HG03432 (cell line): ENCODE data around the gene PSMD6.

Experiments
- ATAC-seq: cut with Tn5 transposase; IDR thresholded peaks from one replicate; pipeline ENCODE4 v1.9.1; 2021; ENCODE audit warnings: mild to moderate bottlenecking, moderate library complexity; ENCODE audit not compliant: unreplicated experiment

PSMD6 gene

DNA sequence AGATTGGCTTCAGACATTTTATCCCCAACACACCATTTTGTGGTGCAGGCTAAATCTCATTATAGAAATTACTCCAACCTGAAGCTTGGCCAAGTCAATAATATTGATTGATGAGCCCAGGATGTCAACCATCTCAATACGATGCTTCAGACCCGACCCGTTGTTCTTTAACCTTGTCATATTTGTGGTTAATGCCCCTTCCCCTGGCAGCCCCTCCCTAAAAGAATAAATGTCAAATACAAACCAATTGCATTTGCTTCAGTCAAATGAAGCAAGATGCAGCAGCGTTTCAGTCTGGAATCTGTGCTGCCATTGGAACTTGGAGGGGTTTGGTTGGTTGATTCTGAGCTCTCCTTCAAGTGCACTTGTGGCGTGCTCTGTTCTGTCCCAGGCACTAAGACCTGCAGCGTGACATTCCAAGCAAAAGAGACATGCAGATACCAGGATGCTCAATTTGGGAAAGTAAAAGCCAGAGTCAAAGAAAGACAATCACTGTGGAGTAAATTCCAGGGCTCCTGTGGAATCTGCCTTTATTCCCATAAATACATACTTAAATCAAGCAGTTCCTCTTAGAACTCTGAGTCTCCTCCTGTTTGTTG is 23.8 kb upstream of the PSMD6 start:
- ATAC-seq, result no peak

DNA sequence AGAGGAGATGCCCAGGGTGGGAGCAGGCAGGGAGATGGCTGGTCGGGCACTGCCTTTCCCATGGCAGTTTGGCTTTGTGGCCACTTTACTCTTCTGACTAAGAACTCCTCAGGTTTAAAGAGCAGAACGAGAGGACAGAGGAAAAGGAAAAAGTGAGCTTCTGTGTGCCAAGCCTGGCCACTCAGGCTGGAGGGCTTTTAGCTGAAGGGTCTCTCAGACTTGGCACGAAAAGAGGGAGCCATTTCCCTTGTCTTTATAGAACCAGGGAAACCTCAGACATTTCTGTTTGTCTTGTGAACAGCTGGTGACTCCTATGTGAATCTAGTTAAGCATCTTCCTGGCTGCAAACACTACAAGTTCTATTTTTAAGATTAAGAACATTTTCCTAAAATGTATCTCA is 23.3 kb upstream of the PSMD6 start:
- ATAC-seq, result no peak

DNA sequence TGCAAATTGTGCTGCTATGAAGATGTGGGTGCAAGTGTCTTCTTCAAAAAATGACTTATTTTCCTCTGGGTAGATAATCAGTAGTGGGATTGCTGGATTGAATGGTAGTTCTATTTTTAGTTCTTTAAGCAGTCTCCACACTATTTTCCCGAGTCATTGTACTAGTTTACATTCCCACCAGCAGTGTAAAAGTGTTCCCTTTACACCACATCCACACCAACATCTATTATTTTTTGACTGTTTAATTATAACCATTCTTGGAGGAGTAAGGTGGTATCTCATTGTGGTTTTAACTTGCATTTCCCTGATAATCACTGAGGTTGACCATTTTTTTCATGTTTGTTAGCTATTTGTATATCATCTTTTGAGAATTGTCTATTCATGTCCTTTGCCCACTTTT is 19.7 kb upstream of the PSMD6 start:
- ATAC-seq, result no peak

DNA sequence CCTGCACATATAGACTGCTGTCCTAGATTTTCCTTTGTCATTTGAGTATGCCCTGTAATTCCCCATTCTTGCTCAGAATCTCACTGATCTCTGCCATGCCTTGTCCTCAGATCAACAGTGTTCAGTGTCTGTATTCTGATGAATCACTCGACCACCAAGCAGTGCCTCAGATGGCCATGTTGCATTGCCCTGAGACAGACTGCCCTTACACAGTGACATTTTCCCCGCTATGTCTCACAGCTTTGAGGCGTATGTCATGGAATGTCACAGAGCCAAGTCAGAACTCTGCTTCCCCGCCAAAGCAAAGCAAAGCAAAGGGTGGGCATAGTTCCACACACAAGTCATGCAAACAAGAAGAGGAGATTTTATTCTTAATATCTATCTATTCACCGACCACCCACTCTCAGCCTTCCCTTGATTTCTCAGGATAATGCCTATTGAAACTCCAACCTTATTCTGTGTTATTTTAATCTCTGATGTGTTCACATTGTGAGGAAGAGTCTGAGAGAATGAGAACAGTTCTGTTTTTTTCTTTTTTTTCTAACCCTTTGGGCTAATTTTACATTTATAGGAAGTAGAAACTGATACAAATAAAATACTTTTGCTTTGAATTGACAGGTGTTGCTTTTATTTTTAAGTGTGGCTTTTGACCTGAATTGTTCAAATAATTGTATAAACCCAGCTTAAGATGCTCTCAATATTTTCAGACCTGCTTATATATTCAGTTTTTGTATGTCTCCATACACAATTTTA is 16.9 kb upstream of the PSMD6 start:
- peak; percentile 6 for ATAC-seq

DNA sequence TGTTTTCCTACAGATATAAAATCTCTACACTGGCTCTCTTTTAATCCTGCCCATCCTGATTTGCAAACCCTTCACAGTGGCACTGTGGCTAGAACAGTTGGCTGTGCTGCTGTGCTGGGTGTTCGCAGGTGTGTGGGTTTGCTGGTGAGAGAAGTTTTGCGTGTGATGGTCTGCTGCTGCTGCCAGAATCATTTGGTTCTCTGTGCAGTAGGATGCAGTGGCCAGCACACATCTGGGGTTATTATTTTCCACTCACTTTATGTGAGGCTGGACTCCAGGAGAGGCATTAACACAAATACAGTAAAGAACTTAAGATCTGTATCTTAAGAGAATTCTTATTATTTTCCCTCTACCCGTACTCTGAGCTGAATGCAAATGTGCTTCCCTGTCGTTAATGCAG is 16.0 kb upstream of the PSMD6 start:
- ATAC-seq, result peak; percentile 50

DNA sequence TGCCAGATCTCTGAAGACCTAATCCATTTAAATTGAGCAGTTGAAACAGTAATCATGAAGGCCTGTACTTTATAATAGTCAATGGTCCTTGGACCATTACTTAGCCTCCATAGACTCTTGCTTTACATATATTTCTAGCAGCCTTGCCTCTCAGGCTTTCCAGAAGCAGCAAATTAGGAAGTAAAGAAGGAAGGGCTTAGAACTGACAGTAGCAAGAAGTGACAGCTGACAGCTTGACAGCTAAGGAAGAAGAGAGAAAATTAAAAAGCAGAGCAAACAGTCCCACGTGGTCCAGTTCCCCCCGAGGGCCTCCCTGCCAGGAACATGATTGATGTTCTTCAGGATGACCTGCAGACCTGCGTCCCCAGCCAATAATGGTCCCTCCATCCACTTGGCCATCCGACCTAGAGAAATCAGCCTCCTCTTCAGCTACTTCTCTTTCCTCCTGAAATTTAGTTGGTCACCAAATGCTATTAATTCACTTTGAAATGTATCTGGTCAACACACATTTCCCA is 15.0 kb upstream of the PSMD6 start:
- no peak for ATAC-seq

DNA sequence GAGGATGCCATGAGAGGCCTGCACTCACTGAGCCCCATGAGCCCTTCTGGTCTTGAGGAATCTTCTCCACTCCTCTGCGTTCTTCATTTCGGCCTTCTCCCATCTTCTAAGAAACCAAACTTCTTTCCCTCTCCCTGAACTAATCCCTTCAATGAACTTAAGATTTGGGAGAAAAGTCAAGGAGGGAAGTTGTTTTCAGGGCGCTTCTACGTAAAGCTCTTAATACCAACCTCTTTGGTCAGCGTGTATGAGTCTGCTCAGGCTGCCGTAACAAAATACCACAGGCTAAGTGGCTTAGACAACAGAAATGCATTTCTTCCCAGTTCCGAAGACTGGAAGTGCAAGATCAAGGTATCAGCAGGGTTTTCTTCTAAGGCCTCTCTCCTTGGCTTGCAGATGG is 13.8 kb upstream of the PSMD6 start:
- ATAC-seq, result no peak

DNA sequence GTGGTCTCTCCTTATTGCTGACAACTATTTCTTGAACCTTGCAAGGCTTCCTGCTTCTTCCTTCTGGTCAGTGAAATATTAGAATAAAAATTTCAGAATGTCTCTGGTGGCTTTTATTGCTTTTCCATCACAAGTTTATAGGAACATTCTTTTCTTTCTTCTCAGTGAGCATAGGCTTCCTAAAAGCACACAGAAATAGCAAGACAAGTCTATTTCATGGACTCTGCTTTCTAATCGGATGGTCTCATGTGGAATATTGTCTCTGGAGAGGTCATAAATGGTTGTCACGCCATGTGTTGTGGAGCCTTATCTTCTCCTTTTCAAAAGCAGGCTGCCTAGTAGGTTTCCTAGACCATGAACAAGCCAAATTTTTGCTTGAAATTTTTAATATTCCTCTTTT is 9.8 kb upstream of the PSMD6 start:
- no peak for ATAC-seq

DNA sequence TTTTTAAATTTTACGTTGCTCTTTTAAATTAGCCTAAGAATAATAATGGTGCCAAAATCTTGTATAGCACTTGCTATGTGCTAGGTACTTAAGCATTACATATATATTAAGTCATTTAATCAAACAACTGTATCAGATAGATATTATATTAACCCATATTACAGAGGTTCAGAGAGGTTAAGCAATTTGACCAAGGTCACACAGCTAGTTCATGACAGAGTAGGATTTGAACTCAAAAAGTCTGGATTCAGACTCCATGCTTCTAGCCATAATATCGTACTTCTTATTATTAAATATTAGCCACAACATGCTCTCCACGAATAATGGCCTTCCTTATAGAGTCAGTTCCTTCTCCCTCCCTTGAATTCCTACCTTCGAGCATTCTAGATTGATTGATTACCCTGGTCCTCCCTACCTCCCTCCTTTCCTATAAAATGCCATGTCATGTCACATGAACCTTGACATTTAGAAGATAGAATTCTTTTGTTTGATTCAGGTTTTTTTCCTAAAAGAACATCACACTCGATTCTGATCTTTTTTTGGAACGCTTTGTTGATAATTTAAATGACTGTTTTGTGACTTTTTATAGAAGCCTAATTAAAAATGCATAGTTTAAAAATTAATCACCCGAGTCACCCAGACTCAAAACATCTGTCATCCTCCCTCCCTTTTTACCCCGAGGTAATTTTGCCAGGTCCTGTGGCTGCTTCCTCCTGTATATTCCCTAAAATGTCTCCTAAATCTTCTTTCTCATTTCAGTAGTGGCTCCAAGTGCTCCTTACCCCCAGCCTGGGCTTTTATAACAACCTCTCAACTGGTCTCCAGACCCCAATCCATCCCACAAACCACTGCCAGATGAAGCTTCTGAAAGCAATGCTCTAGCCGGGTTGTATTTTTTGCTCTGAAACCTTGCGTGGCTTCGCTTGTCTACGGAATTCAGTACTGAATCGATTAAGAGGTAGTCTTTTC is 8.5 kb upstream of the PSMD6 start:
- ATAC-seq, result no peak

DNA sequence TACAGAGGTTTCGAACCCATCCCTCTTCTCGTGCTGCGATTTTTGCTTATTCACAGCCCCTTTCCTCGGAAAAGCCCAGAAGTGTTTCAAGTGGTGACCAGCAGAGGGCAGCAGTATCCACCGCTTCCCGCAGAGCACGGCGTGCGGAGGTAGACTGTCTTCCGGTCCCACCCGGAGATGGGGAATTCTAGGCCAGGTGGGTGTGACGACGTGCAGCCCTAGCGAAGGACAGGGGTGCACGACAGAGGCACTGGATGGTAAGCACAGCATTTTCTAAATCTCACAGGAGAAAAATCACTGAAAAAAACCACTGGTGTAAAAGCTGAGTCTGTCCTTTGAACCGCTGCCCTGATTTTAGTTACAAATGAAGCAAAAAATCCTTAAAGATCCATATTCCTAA is 7.4 kb upstream of the PSMD6 start:
- ATAC-seq, result peak; percentile 95

DNA sequence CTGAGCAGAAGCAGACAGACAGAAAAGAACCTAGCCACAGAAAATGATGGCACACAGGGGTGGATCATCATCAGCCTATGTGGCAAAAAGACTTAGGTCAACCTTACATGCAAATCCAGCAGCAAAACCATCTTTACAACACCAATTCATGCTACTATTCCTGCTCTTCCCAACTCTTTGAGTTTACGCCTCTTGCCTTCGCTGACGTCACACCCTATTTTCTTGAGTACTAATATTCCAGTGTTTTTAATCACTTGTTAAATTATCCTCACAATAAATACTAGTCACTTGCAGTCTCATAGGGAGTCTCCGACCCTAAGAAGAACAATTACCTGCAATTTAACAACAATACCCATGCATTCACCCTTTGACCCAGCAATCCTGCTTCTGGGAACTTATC is 6.0 kb upstream of the PSMD6 start:
- no peak for ATAC-seq

DNA sequence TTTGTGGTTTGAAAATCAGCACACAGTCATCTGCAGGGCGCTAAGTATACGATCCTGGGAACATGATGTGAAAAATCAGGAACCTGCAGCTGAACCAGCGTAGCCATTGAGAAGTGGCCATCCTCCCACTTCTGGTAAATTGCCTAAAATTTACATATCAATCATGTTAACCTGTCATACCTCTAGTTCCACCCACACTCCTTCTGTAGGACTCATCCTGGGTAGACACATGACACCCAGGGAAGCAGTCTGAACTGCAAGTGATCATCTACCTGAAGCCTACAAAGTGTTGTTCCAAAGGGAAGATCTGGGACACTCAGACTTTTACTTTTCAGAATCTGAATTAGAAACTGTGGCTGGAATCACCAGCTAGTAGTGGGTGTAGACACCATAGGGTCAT is 5.5 kb upstream of the PSMD6 start:
- no peak for ATAC-seq

DNA sequence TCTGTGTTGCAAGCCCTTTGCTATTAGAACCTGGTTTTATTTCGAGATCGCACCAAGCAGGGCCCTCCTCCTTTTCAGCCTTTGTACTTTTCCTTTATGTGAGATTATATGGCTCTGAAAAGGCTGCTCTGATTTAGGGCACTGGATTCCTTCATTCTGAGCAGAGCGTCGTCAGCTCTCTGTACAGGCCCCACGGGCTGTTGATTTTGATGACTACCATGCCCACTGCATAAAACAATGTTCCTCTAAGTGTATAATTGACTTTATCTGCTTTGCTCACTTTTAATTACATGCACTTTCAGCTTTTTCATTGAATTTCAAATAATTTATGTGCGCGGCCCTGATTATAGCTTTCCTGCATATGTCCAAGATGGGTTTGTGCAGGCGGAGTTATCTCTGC is 4.4 kb upstream of the PSMD6 start:
- no peak for ATAC-seq

DNA sequence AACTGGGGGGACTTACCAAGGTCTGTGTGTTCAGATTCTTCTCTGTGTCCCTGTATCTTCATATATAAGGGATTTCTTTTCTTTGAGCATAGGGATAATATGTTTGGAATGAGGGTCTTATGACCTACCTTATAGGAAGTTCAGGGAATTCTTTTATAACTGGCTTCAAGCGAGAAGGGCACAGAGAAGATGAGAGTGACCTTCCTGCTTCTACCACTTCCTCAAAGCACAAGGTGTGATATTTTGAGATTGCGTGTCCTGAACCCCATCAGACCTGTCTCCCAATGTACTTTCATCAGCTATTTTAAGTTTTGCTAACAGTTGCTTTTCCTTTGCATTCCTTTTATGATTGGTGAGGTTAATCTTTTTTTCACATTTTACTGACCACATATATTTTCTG is 3.1 kb upstream of the PSMD6 start:
- ATAC-seq, result no peak

DNA sequence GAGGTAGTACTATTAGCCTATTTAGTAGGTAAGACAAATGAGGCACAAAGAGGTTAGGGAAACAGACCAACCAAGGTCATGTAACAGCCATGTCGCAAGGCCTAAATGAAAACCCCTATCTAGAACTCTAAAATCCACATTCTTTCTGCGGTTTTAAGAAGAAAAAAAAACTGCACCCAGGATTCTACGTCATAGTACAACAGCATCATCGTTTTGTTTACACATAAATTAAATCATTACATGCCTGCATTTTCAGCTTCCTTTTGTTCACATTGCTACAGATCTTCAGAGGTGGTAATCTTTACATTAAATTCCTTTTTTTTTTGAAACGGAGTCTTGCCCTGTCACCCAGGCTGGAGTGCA is 548 bp upstream of the PSMD6 start:
- ATAC-seq, result no peak

DNA sequence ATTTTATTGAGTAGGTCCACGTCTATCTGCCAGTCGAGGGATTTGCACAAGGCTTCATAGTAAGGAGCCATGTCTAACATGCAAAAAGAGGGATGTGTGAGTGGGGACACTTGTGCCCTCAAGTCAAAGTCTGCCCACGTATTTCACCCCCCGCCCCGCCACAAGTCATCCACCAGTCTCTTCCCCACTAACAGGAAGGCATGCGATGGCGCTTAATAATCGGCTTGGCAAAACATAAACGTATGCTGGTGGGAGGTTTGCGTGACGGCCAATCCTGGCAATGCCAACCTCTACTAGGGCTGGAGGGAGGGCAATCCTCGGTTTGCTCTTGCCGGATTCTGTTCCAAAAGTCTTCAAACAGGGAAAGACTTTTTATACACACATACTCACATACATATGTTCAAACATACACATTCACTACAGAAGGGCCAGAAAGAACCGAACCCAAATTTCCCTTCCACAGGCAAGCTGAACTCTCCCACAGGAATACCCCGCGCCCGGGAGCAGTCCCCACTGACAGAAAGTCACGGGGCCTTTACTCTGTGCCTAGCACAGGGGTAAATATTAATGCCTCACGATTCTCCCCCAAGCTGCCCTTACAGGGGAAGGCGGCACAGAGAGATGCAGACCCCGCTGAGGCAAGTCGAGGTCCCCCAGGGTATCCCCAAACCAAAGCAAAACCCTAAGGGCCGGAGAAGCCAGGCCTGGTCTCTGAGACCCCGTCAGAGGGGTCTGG is 675 bp downstream of the PSMD6 start:
- ATAC-seq, result no peak

DNA sequence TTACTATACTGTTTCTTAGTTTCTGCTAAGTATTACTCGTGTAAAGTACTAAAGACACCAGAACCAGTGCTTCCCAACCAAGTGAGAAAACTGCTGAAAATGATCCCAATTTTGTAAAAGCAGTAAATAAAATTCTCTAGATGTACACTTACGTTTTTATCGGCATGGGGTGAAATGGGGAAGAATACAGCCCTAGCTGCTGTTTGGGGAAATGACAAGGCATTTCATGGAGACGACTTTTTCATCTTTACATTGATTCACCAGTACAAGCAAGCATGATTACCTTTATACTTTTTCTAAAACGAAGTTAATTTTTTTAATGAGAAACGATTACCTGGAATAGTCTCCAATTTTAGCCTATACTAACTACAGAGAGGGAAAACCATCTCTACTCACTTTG is 1.4 kb downstream of the PSMD6 start:
- ATAC-seq, result no peak

DNA sequence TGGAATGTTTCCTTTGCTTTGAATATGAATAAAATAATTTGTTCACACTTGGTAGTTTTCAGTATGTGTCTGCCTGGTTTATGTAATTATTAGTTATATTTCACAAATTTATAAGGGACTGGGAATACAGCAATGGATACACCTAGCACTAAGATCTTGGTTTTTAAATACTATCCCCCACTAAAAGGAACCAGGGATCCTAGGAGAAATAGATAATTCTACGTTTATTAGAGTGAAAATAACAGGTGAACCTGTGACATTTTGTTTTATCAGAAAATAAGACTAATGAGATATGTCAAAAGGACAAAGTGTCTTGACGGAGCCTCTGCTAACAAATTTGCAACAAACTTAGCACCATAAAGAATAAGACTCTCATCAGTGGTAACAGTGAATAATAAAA is 3.4 kb downstream of the PSMD6 start:
- no peak for ATAC-seq

DNA sequence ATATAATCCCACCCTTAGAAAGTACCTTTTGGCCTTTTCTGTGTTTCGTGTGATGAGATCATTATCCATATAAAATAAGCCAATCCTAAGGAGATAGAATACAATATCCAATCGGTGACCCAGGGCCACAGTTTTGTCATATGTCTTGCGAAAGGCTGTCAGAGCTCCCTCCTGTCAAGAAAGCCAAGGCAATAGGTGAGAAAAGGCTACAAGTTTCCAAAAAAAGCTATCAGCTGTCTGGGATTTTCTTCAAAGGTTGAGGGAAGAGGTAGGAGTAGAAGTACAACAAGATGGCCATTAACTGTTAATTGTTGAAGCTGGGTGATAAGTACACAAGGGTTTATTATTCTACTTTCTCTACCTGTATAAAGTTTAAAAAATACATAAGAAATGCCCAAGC is 4.0 kb downstream of the PSMD6 start:
- no peak for ATAC-seq

DNA sequence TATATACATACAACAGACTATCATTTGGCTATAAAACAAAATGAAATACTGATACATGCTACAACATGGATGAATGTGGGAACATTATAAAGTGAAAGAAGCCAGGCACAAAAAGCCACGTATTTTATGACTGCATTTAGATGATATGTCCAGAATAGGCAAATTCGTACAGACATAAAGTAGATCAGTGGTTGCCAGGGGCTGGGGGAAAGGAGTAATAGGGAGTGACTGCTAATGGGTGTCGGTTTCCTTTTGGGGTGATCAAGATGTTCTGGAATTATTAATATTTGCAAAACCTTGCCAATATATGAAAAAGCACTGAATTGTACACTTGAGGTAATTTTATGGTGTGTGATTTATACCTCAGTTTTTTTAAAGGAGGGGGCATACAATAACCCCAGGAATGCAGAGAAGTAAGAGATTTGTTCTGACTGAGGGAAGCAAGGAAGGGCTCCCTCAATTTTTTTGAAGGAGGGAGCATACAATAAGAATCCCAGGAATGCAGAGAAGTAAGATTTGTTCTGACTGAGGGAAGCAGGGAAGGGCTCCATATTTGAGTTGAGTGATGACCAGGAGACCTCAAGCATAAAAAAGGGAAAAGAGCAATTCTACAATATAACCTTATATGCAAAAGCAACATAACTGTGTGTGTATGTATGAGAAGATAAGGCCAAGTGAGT is 6.2 kb downstream of the PSMD6 start:
- ATAC-seq, result no peak
